GM18502 (cell line): ENCODE results near the gene GPR151.

ENCODE experiments used
- ATAC-seq: cut with Tn5 transposase; IDR thresholded peaks from one replicate; pipeline ENCODE4 v1.9.1; 2021; ENCODE audit warnings: mild to moderate bottlenecking; ENCODE audit not compliant: unreplicated experiment, poor library complexity

Gene GPR151

DNA sequence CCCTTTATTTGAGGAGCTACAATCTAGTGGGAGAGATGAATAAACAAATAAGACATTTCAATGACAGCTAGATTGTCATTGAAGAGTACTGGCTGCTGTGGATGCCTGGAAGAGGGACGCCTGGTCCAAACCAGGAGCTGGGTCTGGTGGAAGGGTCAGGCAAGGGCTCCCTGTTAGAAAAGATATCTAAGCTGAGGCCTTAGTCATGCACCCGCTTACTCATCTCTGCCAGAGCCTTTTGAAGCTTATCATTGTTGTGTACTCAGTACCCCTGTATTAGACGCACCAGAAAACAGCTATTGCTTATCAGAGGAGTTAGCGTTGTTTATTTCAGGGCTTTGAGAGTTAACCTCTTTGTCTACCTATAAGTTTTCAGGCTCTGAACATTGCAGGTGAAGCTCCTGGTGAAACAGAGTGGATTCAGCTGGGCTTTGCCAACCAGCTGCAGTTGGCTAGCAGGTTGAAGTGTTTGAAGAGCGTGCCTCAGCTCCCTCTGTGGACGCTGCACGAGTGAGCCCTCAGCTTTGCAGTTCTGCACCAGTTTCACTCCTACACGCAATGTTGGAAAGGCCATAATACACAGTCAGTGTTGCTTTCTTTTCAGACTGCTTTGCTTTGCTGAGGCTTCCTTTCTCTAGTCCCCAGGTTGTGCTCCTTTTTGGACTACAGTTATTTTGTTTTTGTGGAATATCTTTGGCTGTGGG, 5.6 kb upstream of the GPR151 start:
- no peak for ATAC-seq

GRCh38 chr5:146520731-146521130, 4.7 kb upstream of the GPR151 start:
- no peak for ATAC-seq

DNA sequence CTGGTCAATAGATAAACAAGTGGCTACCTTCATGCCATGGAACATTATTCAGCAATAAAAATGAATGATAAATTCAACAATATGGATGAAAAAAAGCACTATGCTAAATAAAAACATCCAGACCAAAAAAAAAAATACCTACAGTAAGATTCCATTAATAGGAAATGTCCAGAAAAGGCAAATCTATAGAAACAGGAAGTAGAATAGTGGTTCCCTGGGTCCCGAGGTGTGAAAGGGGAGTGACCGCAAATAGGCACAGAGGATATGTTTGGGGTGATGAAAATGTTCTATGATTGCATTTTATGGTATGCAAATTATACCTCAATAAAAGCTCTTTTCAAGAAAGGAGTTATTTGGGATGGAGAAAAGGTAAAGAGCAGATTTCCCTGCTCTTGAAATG, 3.6 kb upstream of the GPR151 start:
- no peak for ATAC-seq

DNA sequence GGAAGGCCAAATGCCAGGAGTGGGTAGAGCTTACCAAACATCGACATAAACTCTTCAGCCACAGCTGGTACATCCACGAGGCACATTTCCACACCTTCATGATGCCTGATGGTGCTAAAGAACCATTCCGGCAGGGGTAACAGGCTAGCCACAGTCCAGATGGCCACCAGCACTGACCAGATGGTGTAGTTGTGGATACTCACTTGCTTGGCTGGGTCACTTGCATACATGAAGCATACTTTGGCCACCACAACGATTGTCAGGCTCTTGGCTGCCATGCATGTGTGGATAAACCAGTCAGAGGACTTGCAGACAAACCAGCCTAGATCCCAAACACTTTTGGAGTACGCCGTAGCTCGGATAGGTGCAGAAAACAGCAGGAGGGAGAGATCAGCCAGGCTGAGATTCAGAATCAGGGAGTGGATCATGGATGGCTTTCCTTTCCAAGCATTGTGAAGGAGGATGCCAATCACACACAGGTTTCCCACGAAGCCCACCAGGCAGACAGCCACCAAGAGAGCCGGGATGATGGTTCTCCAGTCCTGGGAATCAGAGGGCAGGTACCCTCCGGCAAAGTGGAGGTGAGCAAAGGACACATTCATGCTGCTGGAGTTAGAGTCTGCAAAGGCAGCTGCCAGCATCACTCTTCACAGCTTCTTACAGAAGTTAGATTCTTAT, 378 bp downstream of the GPR151 start:
- no peak for ATAC-seq

DNA sequence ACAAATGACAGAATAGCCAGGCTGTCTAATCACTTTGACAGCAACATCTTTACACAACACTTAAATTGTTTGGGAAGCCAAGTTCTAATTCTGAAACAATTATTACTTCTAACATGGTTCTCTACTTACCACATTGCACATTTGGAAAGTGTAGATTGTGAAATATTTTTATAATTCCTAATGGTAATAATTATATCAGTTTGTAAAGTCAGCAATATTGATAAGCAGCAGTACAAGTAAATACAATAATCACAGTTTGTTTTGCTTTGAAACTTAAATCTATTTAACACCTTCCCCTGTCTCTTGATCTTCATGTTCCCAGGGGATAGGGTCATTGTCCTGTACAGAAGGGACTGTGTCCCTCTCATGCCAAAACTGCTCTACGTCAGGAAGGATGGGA, 1.4 kb downstream of the GPR151 start:
- no peak for ATAC-seq

DNA sequence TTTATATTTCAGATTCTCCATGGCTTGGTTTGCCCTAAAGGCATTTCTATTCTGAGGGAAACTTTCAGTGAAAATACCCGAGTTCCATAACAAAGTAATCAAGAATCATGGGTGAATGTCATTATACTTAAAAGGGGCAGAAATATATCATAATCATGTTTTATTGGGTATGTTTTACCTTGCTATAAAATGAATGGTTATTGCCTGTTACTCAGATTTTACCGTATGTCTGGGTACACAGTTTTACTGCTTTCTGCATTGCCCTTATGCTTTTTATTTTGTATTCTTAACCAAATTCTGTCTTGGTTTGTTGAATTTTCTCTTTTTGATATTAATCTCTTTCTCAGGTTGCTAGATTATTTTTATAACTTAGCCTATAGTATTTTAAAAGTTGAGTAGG, 2.5 kb downstream of the GPR151 start:
- no peak for ATAC-seq

DNA sequence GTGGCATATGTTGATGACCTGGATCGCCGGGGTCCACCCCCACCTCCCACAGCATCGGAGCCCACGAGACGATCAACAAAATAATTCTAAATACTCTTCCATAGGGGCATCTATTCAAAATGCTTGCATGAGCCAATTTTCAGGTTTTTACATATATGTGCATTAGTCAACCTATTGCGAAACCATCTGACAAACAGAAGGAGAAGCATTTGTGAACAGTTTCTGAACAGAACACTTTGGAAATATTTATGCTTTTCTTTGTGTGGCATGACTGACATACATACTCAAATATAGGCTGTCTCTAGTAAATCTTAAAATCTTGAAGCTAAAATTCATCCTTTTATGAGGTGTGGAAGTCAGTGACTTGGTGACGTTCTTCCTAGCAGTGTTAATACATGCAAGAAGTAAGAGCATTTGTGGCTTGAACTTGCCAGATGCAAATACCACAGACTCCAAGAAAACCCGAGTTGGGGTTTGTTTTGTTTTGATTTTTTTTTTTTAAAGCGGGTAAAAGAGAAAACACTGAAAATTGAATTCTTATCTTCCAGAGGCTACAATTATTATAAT, 5.3 kb downstream of the GPR151 start:
- no peak for ATAC-seq

GRCh38 chr5:146507428-146507827, 8.6 kb downstream of the GPR151 start:
- ATAC-seq: no peak

GRCh38 chr5:146499680-146500079, 16.3 kb downstream of the GPR151 start:
- no peak for ATAC-seq

DNA sequence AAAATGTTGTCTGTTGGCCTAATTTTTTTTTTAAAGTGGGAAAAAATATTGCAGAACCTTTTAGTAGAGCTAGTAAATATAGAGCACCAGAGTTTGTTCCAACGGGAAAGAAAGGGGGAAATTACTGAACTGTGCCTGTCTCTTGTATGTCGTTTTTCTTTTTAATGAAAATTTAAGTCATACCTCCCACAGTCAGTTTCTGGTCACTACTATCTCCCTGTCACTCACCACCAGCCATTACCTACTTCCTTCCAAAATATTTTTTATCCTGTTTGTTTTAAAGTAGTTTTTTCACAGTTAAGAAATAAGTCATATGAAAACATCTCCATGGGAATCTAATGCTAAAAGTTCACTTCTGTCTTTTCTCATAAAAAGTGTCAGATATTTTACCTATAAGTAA, 21.3 kb downstream of the GPR151 start:
- ATAC-seq: no peak

- no peak for ATAC-seq
These were observed 25.7 kb downstream of the GPR151 start for GRCh38 chr5:146490089-146490843.

- ATAC-seq: no peak
These were observed 31.1 kb downstream of the GPR151 start for GRCh38 chr5:146484714-146485391.

GRCh38 chr5:146482775-146483174, 33.2 kb downstream of the GPR151 start:
- no peak for ATAC-seq

- ATAC-seq: no peak
These were observed 40.1 kb downstream of the GPR151 start for GRCh38 chr5:146475906-146476305.

- ATAC-seq: no peak
These were observed 40.7 kb downstream of the GPR151 start for GRCh38 chr5:146475190-146475780.

GRCh38 chr5:146474065-146474464, 41.9 kb downstream of the GPR151 start:
- ATAC-seq: no peak

GRCh38 chr5:146467760-146468159, 48.2 kb downstream of the GPR151 start:
- no peak for ATAC-seq

- no peak for ATAC-seq
These were observed 49.3 kb downstream of the GPR151 start for GRCh38 chr5:146466521-146467349.

DNA sequence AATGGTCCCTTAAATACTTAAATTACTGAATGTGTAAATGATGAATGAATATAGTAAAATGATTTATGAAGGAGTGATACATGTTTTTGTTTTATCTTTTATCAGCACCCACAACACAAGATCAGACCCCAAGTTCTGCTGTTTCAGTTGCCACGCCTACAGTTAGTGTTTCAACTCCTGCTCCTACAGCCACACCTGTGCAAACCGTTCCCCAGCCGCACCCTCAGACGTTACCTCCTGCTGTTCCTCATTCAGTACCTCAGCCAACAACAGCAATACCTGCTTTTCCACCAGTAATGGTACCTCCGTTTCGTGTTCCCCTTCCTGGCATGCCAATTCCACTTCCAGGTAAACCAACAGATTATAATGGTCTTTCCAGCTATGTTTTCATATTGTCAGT, 52.5 kb downstream of the GPR151 start:
- no peak for ATAC-seq
